ENCODE data around the gene ADRA2C. TPM values are rescaled to one million over a fixed set of nuclear protein-coding genes. Genes with fewer than 3 reads are reported as not detected.

Gene ADRA2C
- total RNA-seq, 1 experiment from 2014 or later, result 8.6 TPM

- Histone ChIP-seq H3K9ac (ENCODE audit: extremely low read depth, insufficient read length, low read length) (no peak overlapping the region), H3K27ac (ENCODE audit: insufficient read length, low read depth, low read length) (no peak overlapping the region), H3K4me2 (ENCODE audit: insufficient read depth, insufficient read length, low read length) (no peak overlapping the region), H2BK5ac (ENCODE audit: insufficient read length, low read length) (no peak overlapping the region), H3K4ac (ENCODE audit: low read depth, low read length) (no peak overlapping the region), H4K5ac (ENCODE audit: insufficient read length, low read depth, low read length) (no peak overlapping the region), H3K23ac (ENCODE audit: insufficient read length, low read depth, low read length) (no peak overlapping the region), H3K27me3 (ENCODE audit: insufficient read depth, low read length) (no peaks in the 10 kb centered on the region), H3T11ph (ENCODE audit: low read length) (no peak overlapping the region), H4K20me1 (ENCODE audit: control insufficient read depth, insufficient read depth, insufficient read length) (no peaks in the 10 kb centered on the region), H4K8ac (replicated peaks; ENCODE audit: insufficient read length, low read depth, low read length) (no peak overlapping the region), H2AK5ac (ENCODE audit: insufficient read length, low read length) (no peak overlapping the region), H3K9me3 (ENCODE audit: control insufficient read depth, low read depth, low read length) (no peaks in the 10 kb centered on the region), H2AFZ (ENCODE audit: low read length) (no peak overlapping the region), H4K91ac (ENCODE audit: insufficient read length, low read depth, low read length) (no peak overlapping the region), H3K14ac (ENCODE audit: insufficient read depth, low read length) (no peak overlapping the region), H3K4me1 (ENCODE audit: insufficient read depth, low read length) (peaks cover 6% of the 10 kb centered on the region; the same call in 1 of the 2 replicates), H2BK12ac (ENCODE audit: insufficient read length, low read depth, low read length) (no peak overlapping the region), H2BK120ac (ENCODE audit: low read depth, low read length, poor library complexity, severe bottlenecking) (no peak overlapping the region), H3K18ac (ENCODE audit: insufficient read length, low read depth, low read length) (no peak overlapping the region), H2BK20ac (ENCODE audit: low read depth, low read length, poor library complexity, severe bottlenecking) (no peak overlapping the region), H3K56ac (ENCODE audit: insufficient read length, low read depth, low read length) (no peak overlapping the region), H2BK15ac (ENCODE audit: low read depth, low read length) (no peak overlapping the region), H3K79me1 (ENCODE audit: insufficient read depth, low read depth, low read length, poor library complexity, severe bottlenecking) (no peaks in the 10 kb centered on the region), H3K79me2 (ENCODE audit: insufficient read depth, low read length) (no peaks in the 10 kb centered on the region), H3K23me2 (ENCODE audit: insufficient read length, low read depth, low read length, poor library complexity, severe bottlenecking) (no peaks in the 10 kb centered on the region)
- H3K4me1 Mint-ChIP-seq, result peaks cover 26 to 37% of the 10 kb centered on the region in 2 experiments
- no peak overlapping the region for H3K4me3 Mint-ChIP-seq
- DNase-seq, result no peak
- no CpG with 5 or more reads among the region's 9 CpGs for WGBS (ENCODE audit: extremely low coverage, insufficient read length, low lambda C conversion rate)
- TF ChIP-seq, protein P1, sequence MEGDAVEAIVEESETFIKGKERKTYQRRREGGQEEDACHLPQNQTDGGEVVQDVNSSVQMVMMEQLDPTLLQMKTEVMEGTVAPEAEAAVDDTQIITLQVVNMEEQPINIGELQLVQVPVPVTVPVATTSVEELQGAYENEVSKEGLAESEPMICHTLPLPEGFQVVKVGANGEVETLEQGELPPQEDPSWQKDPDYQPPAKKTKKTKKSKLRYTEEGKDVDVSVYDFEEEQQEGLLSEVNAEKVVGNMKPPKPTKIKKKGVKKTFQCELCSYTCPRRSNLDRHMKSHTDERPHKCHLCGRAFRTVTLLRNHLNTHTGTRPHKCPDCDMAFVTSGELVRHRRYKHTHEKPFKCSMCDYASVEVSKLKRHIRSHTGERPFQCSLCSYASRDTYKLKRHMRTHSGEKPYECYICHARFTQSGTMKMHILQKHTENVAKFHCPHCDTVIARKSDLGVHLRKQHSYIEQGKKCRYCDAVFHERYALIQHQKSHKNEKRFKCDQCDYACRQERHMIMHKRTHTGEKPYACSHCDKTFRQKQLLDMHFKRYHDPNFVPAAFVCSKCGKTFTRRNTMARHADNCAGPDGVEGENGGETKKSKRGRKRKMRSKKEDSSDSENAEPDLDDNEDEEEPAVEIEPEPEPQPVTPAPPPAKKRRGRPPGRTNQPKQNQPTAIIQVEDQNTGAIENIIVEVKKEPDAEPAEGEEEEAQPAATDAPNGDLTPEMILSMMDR (conservative IDR thresholded peaks at IDR 0.05), result no peak
- no peak overlapping the region for H3K27ac Mint-ChIP-seq
- peaks cover 3 to 16% (median 10%) of the 10 kb centered on the region in 3 experiments; a peak in 5 of 7 replicates for H3K36me3 Mint-ChIP-seq (ENCODE audit: insufficient read depth in 1 of 3, low read depth in 3 of 3)
- peaks cover 17 to 20% of the 10 kb centered on the region in 2 experiments for H3K9me3 Mint-ChIP-seq
- H3K27me3 Mint-ChIP-seq (ENCODE audit: low read depth), result peaks cover 49% of the 10 kb centered on the region
Measured at GRCh38 chr4:3752022-3752421, 14.2 kb upstream of the ADRA2C start.

Measured in H9 (cell line).